ENCODE results near the gene SPTA1.

DNA sequence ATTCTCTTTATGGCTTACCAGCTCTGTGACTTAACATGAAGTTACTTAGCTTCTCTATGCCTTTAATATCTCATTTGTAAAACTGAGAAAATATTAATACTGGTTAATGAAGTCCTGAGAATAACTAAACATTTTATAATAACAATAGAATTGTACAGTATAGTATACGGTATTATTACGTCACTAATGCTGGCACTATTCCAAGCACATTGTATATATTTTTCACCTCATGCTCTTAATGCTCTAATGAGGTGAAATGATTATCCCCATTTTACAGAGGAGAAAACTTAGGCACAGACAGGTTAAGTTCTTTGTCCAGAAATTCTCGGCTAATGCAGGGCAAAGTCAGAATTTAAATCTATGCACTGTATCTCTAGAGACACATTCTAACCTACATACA, 33.1 kb upstream of the SPTA1 start:
- TF ChIP-seq POLR2A (IDR thresholded peaks at IDR 0.05; ENCODE audit: low read depth, low read length) (no peak), POLR2AphosphoS5 (IDR thresholded peaks at IDR 0.05; ENCODE audit: low read depth, low read length) (no peak)

Measured in GM12892 (cell line).